Activated CD4-positive, CD25-positive, alpha-beta regulatory T cell (primary cell): ENCODE measurements around the gene ARL15.

ENCODE experiments used
- DNase-seq, 4 experiments: peaks; one replicate each; lab custom pipeline; 2025; lab: John Stamatoyannopoulos, UW

ARL15 gene

DNA sequence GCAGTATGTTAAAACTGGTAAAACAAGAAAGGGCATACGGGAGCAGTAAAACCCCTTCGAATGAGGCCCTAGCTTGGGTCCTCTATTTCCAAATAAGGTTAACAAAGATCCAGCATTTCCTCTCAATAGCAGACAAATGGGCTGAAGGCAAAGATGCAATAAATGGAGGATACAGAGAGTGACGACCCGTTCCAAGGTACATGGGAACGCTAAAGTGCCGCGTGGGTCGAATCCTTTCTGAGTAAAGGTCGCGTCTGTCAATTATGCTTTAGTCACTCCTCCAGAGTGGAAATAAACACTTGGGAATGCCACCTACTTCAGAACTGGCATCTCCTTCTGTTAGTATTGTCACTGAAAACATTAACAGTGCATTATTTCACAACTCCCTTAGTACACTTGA is 24.7 kb downstream of the ARL15 start:
- no peak for DNase-seq

DNA sequence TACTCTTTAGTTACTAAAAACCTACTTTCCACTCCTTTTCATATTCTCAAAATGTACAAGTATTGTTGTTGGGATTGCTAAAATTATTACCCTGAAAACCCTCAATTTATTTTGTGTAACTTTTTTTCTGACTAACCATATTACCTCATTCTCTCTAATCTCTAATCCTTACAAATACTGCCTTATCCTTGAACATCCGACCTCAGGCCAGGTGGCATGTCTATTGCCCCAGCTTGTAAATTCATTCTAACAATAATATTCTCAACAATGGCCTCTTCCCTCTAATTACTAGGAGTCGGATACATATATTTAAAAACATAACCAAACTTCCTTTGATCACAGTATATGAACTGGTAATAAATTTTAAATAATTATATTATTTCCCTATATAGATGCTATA is 25.8 kb downstream of the ARL15 start:
- no peak for DNase-seq

DNA sequence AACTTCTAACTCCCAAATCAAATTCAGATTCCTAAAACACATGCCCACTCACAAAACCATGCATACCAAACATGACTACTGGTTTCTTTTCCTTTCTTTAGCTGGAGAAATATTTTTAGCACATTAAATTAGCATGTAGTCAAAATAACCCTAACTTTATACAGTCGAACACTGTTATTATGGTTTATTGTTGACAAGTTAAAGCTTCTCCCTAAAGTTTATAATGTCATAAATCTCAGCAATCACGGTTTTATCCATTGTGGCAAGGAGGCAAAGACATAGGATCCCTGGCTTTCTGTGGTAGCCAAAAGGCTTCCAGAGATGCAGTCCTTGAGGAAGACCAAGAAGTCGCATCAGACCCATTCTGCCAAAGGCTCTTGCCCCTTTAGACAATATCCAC is 27.5 kb downstream of the ARL15 start:
- no peak for DNase-seq

DNA sequence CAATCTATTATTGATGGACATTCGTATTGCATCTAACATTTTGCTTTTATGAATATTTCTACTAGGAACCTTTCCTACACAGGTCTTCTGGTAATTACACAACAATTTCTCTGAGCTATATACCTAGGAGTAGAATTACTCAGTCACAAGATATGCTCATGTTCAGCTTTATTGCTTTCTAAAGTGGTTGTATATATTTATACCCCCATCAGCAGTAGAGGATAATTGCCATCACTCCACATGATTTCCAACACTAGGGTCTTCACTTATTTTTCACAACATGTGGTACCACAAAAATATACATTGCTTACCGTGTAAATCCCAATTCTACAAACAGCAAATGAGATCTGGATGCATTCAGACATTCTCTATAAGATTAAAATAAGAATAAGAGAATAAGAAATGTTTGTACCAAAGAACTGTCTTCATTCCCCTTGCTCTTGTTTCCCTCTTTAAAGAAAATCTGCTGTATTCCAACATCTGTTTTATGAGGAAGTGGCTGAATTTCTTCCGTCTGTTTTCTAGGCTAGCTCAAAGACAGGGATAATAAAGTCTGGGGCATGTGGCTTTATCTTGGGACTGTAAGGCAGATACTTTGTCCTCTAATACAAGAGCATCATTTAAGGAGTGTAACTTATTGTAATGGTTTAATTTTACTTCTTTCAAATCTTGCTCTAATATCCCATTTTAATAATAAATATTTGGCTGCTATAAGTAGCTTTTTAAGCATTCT is 28.2 kb downstream of the ARL15 start:
- no peak for DNase-seq

DNA sequence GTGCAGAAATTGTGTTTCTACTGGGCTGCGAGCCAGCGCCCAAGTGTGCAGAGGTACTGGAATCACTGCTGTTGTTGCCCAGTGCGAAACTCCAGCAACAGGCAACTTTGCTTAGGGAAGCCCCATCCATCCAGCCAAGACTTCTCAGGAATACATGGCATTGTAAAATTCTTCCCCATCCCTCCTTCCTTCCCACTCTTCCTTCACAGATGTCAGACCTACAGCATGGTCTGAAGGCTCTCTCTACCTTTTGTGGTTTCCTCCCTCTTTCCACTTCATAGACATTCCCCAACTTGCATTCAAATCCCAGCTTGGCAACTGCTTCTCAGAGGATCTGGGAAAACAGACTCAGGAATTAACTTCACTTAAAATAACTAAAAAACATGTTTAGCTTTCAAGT is 30.4 kb downstream of the ARL15 start:
- no peak for DNase-seq

DNA sequence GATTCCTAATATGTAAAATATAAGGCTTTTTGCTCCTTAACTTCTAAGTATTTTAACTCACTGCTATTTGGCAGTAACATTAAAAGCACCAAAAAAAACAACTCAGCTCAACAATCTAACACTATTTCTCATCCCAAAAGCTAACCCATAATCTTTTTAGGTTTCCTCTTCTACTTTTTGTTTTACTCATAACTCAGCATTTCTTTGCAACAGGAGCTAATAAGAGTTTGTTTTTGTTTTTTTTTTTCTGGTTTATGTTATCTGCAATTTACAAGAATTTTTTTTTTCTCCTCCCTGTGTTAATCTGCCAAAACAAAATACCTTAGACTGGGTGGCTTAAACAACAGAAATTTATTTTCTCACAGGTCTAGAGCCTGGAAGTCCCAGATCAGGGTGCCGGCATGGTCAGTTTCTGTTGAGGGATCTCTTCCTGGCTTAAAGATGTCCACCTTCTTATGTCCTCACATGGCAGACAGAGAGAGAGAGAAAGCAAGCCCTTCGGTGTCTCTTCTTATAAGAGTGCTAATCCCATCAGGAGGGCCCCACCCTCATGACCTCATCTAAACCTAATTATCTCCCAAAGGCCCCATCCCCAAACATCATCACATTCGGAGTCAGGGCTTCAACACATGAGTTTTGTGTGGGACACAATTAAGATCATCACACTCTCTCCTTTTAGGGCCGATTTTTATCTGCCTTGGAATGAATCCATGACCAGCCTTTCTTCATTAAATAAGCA is 31.2 kb downstream of the ARL15 start:
- DNase-seq = no peak

DNA sequence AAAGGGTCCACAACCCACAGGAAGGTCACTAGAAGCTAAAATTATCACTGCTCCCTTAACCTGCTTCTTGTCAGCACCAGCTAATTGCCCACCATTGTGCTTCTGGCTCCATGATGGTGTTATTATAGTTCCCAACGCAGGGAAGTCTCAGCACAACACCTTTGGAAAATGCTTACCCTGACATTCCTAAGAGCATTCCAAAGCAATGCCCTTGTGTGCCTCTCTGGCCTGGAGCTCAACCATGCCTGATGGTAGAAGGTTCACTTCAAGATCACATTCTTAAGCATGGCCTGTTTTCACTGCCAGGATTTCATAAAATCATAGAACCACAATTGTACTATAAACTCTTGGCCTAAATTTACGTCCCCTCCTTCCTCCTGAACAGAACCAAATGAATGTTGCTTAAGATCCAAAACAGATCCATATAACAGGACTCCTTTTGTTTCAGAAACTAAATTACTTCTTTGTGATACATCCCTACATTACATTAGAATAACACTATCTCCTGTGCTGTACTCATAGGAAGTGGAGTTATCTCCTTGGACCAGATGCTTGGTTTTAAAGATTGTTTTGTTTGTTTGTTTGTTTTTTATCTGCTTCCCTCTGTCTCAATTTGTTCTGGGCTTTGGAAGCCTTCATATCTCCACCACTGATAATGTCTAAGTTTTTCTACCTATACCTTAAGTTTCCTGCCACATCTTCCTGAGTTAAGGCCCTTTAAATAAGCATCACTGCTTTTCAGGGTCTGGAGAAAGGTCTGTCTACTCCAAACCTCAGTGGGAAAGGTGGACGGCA is 32.1 kb downstream of the ARL15 start:
- DNase-seq = no peak

DNA sequence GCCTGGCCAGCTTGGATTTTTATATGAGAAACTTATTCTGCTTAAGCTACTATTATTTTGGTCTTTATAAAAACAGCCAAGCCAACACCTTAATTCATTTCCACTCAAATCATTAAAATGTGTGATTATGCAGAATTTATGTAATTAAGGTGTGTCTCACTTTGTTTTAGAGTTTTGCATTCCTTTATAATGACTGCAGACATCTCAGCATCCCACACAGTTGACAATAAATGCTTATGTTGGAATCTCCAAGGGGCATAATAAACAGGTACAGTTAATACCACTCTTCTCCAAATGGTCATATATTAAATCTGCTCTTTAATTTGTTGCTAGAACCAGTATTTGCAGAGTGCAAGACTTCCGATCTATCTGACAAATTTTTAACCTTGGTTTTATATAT is 34.3 kb downstream of the ARL15 start:
- DNase-seq = no peak

DNA sequence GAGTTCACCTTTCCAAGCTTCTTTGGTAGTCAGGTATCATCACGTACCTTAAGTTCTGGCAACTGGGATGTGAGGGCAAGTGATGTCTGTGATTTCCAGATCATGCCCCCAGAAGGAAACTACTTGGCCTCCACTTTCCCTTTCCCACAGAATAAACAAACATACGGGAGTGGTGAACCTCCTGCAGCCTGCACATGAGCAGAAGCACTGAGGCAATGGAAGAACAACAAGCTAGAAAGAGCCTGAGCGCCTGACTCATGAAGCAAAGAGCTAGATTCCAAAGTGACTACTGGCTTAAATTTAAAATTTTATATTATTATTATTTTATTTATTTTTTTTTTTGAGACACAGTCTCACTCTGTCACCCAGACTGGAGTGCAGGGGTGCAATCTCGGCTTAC is 35.0 kb downstream of the ARL15 start:
- no peak for DNase-seq

DNA sequence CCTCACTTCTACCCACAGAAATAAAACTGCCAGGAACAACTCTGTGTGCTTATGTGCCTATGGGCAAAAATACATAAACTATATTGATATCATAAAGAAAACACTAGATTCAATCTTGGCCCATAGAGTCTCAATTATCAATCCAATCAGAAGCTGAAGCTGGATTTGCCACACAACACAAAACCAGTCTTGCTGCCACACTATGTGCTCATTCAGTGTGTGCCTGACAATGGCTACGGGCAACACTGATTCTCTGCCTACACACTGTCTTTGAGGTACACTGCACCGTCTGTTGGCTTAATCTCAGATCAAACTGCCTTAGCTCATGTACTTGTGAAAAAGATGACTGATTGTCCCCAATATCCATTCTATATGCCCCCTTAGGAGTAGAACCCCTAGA is 35.4 kb downstream of the ARL15 start:
- DNase-seq = no peak

DNA sequence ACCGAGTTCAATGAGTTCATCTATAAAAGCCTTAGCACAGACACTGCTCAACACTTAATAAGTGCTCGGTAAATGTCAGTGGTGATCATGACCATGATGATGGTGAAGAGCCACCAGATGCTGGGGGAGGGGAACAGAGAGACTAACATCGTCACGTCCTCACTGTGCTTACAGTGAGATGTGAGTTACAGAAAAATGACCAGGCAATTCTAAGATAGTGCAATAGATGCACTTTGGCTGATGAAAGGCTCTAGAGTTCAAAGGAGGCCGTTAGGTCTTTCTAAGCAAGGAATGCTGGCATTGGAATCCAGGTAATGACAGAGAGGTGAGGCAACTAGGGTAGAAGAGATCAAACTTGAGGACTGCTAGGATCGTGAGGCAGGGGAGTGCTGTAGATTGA is 36.7 kb downstream of the ARL15 start:
- DNase-seq = no peak

DNA sequence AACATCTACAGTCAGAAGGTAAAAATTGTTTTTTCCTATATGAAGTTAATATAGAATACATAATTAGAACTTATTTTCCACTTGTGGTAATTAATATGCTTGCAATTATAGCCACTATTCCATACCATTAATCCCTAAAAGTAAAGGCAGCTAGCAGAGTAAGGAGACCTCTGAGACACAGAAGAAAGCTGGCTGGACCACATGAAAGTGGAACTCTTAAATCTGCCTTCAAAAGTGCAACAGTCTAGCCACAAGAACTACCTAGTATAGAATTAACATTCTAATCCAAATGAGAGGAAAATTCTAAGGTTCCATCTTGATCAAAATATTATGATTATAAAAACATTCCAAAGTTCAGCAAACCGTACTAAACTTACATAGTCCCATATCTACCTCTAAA is 37.6 kb downstream of the ARL15 start:
- no peak for DNase-seq

DNA sequence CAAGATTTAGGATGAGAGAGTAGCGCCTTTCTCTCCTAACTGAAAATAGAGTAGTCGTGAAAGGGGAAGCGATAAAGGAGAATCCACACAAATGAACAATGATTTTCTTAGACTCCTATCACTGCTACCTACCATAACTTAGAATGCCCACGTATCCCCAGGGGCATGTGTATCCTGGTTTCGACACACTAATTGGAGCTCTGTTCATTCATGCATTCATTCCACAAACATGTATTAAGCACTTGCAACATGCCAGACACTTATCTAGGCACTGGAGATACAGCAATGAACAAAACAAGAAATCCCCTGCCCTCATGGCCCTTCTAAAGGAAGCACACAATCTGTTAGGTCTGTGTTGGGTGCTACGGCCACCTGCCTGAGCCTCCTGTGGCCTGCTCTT is 40.0 kb downstream of the ARL15 start:
- DNase-seq = no peak

DNA sequence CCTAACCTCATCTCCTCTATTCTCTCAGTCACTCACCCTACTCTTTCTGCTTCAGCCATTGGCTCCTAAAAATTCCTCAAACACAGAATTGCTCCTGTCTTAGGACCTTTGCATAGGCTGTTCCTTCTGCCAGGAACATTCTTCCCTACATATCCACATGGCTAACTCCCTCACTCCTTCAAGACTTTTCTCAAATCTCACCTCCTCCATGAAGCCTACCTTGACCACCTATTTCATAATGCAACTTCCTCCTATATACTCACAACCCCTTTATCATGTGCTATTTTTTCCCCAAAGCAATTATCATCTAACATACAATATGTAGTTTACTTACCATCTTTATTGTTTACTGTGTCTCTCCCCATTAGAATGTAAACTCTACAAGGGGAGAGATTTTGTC is 45.8 kb downstream of the ARL15 start:
- DNase-seq = no peak

DNA sequence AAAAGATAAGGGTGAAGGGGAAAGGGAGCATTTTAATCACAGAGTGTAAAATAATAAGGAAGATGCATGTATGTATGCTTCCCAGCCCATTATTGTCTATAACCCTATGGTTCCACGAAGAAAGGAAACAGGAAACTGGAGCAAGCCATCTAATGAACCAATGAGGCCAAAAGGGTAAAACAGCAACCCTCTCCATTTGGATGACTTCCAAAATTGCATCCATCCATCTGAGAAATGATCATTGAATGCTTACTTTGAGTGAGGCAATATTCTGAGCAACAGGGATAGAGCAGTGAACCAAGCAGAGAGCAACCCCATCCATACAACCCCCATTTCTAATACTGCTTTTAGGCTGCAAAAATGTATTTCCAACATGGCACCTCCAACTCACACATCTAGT is 46.9 kb downstream of the ARL15 start:
- no peak for DNase-seq

DNA sequence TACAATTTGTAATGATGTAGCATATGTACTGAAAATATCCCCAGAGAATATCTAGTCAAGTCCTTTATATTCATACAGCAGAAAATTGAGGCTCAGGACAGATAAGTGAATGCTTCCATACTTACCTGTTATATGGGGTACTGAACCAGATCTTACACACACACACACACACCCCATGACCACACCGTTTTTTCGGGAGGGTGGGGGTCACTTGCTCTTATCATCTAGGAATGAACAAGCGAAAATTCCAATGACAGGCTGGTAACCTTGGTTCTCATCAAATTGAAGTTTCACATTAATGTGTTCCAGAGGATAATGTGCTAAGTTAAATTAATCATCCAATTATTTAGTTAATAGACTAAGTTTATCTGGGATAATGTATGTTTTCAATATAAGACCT is 48.8 kb downstream of the ARL15 start:
- DNase-seq = no peak

DNA sequence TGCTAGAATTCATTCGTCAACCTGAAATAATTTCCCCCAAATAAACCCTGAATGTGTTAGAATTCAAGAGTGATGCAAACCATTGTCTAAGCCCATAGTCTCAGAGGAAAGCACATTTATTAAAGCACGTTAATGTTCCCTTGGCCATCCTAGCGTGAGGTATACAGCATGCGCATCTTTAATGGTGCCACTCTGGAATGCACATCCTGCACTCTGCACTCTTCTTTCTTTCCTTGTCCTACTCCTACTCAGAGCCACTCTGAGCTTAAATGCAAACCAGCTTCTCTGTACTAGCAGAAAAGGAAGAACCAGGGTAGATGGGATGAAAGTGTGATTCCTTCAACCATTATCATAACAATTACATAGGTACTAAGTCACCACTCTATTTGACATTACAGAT is 50.4 kb downstream of the ARL15 start:
- no peak for DNase-seq

DNA sequence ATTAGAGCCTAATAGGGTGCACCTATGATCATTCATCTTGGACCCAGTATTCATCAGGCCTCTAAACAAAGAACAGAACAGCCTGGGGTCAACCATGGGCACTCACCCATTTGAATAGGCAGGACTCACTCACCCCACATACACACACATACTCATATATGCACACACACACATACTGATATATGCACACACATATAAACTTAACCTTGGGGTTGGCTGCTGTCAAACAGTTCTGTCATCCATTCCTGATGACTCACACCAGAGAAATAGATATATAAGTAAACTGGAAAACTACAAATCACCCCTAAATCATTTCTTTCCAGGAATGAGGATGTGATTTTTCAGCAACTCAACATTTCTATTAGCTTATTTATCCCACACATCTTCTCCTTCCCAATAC is 51.3 kb downstream of the ARL15 start:
- DNase-seq = no peak

DNA sequence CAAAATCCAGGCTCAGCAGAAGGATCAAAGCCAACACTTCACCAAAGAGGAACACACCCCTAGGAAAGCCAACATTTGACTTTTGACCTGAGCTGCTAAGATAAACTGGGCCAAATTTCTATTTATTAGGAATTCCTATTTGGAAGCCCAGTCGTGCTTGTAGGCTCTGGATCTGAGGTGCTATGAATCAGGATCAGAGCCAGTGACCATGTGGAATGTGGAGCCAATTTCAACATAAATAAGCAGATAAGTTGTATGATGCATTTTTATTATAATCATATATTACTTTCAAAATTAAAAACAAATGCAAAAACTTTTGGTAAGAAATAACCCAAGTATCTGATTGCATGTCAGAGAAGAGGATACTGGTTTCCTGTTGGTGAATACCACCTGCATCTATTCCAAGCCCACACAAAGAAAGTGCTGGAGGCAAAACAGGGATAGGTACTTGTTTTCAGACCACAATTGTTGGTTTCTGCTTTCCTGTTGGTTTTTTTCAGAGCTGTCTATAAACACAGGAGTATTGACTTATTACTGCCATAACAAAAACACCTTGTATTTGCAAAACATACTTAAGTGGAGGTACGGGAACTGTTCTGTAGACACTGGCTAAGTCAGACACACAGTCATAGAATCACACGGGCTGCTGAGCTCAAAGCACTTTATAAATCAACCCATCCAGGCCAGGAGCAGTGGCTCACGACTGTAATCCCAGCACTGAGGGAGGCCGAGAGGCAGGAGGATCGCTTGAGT is 52.8 kb downstream of the ARL15 start:
- DNase-seq = no peak

DNA sequence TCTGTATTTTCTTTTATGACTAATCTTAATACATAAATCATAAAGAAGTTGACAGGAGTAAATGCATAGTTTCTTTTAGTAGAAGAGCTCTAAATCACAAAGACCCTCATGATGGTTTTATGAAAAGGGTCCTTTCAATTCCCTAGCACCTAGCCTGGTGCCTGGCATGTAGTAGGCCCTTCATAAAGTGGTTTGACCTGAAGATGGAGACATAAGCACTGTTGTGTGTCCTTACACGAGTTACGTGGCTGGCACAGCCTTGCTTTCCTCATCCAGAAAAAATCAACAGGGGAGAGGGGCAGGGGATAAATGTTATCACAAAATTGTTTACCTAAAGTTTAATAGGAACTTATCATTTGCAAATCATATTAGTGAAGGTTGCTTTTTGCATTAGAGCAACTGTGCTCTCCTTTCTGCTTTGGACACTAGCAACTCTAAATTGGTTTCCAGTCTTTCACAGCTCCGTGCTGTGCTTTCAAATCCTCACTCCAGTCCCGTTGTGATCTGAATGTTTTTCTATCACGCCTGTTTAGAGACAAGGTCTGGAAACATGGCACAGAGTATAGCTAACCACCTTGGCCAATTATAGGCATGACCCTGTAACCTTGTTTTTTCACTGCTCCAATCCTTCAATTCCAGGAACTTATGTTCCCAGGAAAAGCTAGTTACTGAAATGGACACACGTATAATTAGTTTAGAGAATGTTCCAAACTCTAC is 55.7 kb downstream of the ARL15 start:
- DNase-seq = no peak

DNA sequence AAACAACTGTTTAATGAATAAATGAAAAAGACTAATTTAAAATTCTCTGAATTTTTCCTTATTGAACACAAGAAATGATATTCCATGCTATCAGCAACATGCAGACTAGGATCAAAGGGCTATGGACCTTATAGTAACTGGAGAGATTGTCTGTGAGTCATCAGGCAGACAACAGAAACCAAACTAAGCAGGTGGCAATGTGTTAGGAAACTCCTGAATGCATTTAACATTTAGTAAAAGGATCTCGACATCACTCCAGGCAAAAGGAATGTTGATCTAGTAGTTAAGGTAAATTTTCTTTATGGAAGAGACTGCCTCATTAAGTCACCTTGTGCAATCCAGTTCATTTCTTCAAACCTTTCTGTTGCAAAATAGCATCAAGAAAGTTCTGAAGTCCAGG is 58.4 kb downstream of the ARL15 start:
- no peak for DNase-seq
